Measurements from ENCODE around the gene PTPRM. TPM values are rescaled to one million over a fixed set of nuclear protein-coding genes. Genes with fewer than 3 reads are reported as not detected.

PTPRM gene
- total RNA-seq, 1 experiment from 2014 or later: 14.5 TPM

- TF ChIP-seq CTCF (IDR thresholded peaks at IDR 0.05 in 2 of 3, conservative IDR thresholded peaks at IDR 0.05 in 1 of 3; ENCODE audit: borderline replicate concordance in 1 of 3, insufficient read depth in 1 of 3, low read depth in 2 of 3, low read length in 2 of 3) (no peak), RAD21 (IDR thresholded peaks at IDR 0.05; ENCODE audit: low read depth) (no peak), YY1 (IDR thresholded peaks at IDR 0.05; ENCODE audit: extremely low read depth, insufficient replicate concordance, low read depth, low read length) (no peak), POLR2AphosphoS5 (IDR thresholded peaks at IDR 0.05; ENCODE audit: low read depth, low read length) (no peak), ATF3 (IDR thresholded peaks at IDR 0.05) (no peak)
- no peak for DNase-seq (ENCODE audit: low read depth, low spot score)
- H3K9me2 ChIP-seq (ENCODE audit: insufficient read depth): no peaks in the 10 kb centered on the region
- POLR2A ChIA-PET: interaction anchor here (1.3 kb wide), 1 partner anchor 8 kb away, joined by 3 read pairs; no protein-coding TSS in a partner anchor
- intact Hi-C loops (cut with micrococcal nuclease): no loop called here
- CTCF ChIA-PET: no interaction called here
- no peaks in the 10 kb centered on the region for H3K36me3 ChIP-seq (ENCODE audit: control insufficient read depth in 1 of 2, insufficient read depth in 2 of 2, low read length in 2 of 2)
- no peaks in the 10 kb centered on the region for H4K20me1 ChIP-seq (ENCODE audit: insufficient read depth)
- no peaks in the 10 kb centered on the region for H3K79me2 ChIP-seq (ENCODE audit: insufficient read depth, low read length)
- ATAC-seq: no peak
- H3K4me1 ChIP-seq (ENCODE audit: control insufficient read depth in 1 of 2, insufficient read depth in 2 of 2, low read length in 2 of 2): peaks cover 11 to 20% of the 10 kb centered on the region in 2 experiments
- no peak overlapping the region for H2AFZ ChIP-seq (ENCODE audit: low read depth, low read length, poor library complexity, severe bottlenecking)
- no peak overlapping the region for H3K4me3 ChIP-seq (replicated peaks in 1 of 2; ENCODE audit: low read depth in 1 of 2, low read length in 2 of 2)
- RAD21 ChIA-PET (ENCODE audit: low non-redundant PET in 1 of 2, low total read pairs in 2 of 2, uncharacterized antibody in 2 of 2, unreplicated experiment in 2 of 2): no interaction called here
- H3K27me3 ChIP-seq (ENCODE audit: insufficient read depth, low read length): no peaks in the 10 kb centered on the region
- no peaks in the 10 kb centered on the region for H3K9me3 ChIP-seq (ENCODE audit: control insufficient read depth in 1 of 2, insufficient read depth in 1 of 2, low read depth in 1 of 2, low read length in 2 of 2)
- BruUV-seq (replicated peaks): no TSS peak
- H3K4me2 ChIP-seq (ENCODE audit: low read length): no peak overlapping the region
- H3K27ac ChIP-seq (ENCODE audit: low read depth, low read length): no peak overlapping the region
- H3K9ac ChIP-seq (ENCODE audit: low read length): no peak overlapping the region
These were observed 388.1 kb downstream of the PTPRM start for GRCh38 chr18:7955175-7955574.

GRCh38 chr18:7957297-7957696 lies 390.2 kb downstream of the PTPRM start:
- ChIA-PET POLR2A (no interaction called here), RAD21 (ENCODE audit: low non-redundant PET in 1 of 2, low total read pairs in 2 of 2, uncharacterized antibody in 2 of 2, unreplicated experiment in 2 of 2) (no interaction called here), CTCF (no interaction called here)
- Histone ChIP-seq H4K20me1 (ENCODE audit: insufficient read depth) (no peaks in the 10 kb centered on the region), H3K9me3 (ENCODE audit: control insufficient read depth in 1 of 2, insufficient read depth in 1 of 2, low read depth in 1 of 2, low read length in 2 of 2) (no peaks in the 10 kb centered on the region), H3K79me2 (ENCODE audit: insufficient read depth, low read length) (no peaks in the 10 kb centered on the region), H3K9ac (ENCODE audit: low read length) (no peak overlapping the region), H3K27ac (ENCODE audit: low read depth, low read length) (no peak overlapping the region), H3K9me2 (ENCODE audit: insufficient read depth) (no peaks in the 10 kb centered on the region), H3K27me3 (ENCODE audit: insufficient read depth, low read length) (no peaks in the 10 kb centered on the region), H3K4me1 (ENCODE audit: control insufficient read depth in 1 of 2, insufficient read depth in 2 of 2, low read length in 2 of 2) (peaks cover 0 to 6% of the 10 kb centered on the region in 2 experiments; a peak in 1 of 4 replicates), H3K36me3 (ENCODE audit: control insufficient read depth in 1 of 2, insufficient read depth in 2 of 2, low read length in 2 of 2) (no peaks in the 10 kb centered on the region), H2AFZ (ENCODE audit: low read depth, low read length, poor library complexity, severe bottlenecking) (no peak overlapping the region), H3K4me2 (ENCODE audit: low read length) (no peak overlapping the region), H3K4me3 (replicated peaks in 1 of 2; ENCODE audit: low read depth in 1 of 2, low read length in 2 of 2) (no peak overlapping the region)
- no peak for DNase-seq (ENCODE audit: low read depth, low spot score)
- no TSS peak for BruUV-seq (replicated peaks)
- intact Hi-C loops (cut with micrococcal nuclease): no loop called here
- TF ChIP-seq SRF (IDR thresholded peaks at IDR 0.05; ENCODE audit: low read depth) (no peak), EZH2phosphoT487 (IDR thresholded peaks at IDR 0.05; ENCODE audit: borderline replicate concordance) (no peak), JUND (IDR thresholded peaks at IDR 0.05) (no peak)
- ATAC-seq: no peak

Measured in HCT116 (cell line).